Right lobe of liver (tissue), 4 donors: ENCODE measurements around the gene EEF2K.

ENCODE experiments used
- POLR2A ChIP-seq: fragments of 450-650 bp; IDR thresholded peaks from one replicate; pipeline ENCODE4 v1.6.1; 2017; ENCODE audit warnings: antibody characterized with exemption, mild to moderate bottlenecking
- TF ChIP-seq, protein P1 (sequence below), 4 donors: fragments of 200-600 bp in 3 of 4; fragments of 450-650 bp in 1 of 4; IDR thresholded peaks; one replicate each; pipeline versions ENCODE4 v1.5.1 to v1.8.0; 2016 to 2022; ENCODE audit warnings: antibody characterized with exemption in 4 of 4, mild to moderate bottlenecking in 2 of 4
- donor health status: DM: no; HTN: no; CAD: no.
- donor health status: DM: no; HTN: no; CAD: no.
- donor health status: DM: no; HTN: yes; CAD: no.

DNA sequence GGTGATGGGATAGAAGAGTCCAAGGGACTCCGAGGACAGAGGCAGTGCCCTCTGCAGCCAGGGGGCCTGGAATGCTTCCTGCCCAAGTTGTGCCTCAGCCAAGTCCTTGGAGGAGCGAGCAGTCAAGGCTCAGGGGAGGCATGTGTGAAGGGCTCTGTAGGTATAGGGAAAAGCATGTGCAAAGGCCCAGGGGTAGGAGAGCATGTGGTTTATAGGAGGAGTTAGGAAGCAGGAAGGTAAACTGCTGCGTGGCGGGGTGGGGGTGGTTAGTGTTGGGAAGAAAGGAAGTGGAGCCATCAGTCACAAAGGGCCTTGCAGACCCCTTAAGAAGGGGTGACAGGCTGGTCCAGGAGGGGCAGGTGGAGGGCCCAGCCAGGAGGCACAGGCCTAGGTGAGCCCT is 98.3 kb downstream of the EEF2K start:
- TF ChIP-seq, protein P1, sequence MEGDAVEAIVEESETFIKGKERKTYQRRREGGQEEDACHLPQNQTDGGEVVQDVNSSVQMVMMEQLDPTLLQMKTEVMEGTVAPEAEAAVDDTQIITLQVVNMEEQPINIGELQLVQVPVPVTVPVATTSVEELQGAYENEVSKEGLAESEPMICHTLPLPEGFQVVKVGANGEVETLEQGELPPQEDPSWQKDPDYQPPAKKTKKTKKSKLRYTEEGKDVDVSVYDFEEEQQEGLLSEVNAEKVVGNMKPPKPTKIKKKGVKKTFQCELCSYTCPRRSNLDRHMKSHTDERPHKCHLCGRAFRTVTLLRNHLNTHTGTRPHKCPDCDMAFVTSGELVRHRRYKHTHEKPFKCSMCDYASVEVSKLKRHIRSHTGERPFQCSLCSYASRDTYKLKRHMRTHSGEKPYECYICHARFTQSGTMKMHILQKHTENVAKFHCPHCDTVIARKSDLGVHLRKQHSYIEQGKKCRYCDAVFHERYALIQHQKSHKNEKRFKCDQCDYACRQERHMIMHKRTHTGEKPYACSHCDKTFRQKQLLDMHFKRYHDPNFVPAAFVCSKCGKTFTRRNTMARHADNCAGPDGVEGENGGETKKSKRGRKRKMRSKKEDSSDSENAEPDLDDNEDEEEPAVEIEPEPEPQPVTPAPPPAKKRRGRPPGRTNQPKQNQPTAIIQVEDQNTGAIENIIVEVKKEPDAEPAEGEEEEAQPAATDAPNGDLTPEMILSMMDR (IDR thresholded peaks at IDR 0.05) = no peak
- no peak for TF ChIP-seq POLR2A
